OCI-LY1 (cell line): Measurements from ENCODE around the gene ZNF354C.

Source experiments
- H2AFZ ChIP-seq: fragments of 200-600 bp; sonication (generic), shearing (Covaris generic); 2 replicates; pipeline ENCODE4 v1.6.0; 2014; ENCODE audit warnings: antibody characterized with exemption, mild to moderate bottlenecking, low read length
- H3F3A ChIP-seq: fragments of 200-600 bp; sonication (generic), shearing (Covaris generic); 2 replicates; pipeline ENCODE4 v1.6.0; 2014; ENCODE audit warnings: mild to moderate bottlenecking, antibody characterized with exemption, low read length, moderate library complexity; ENCODE audit not compliant: insufficient read depth
- H3K27ac ChIP-seq: fragments of 200-600 bp; sonication (generic); 2 replicates; pipeline ENCODE4 v1.5.1; 2014; ENCODE audit warnings: low read length, mixed run types, mild to moderate bottlenecking, low read depth; ENCODE audit not compliant: poor library complexity, severe bottlenecking
- H3K27me3 ChIP-seq: fragments of 200-600 bp; sonication (generic); 2 replicates; pipeline ENCODE4 v1.6.0; 2014; ENCODE audit warnings: antibody characterized with exemption, mild to moderate bottlenecking, low read length, moderate library complexity; ENCODE audit not compliant: insufficient read depth
- H3K36me3 ChIP-seq: fragments of 200-600 bp; sonication (generic); 2 replicates; pipeline ENCODE4 v1.6.1; 2014; ENCODE audit warnings: mild to moderate bottlenecking, antibody characterized with exemption, low read length, moderate library complexity, mixed read lengths; ENCODE audit not compliant: insufficient read depth
- H3K4me1 ChIP-seq: fragments of 200-600 bp; sonication (generic); 2 replicates; pipeline ENCODE4 v1.5.1; 2014; ENCODE audit warnings: mild to moderate bottlenecking, low read length, moderate library complexity; ENCODE audit not compliant: insufficient read depth, severe bottlenecking
- H3K4me2 ChIP-seq: fragments of 200-600 bp; sonication (generic), shearing (Covaris generic); 2 replicates; pipeline ENCODE4 v1.6.1; 2014; ENCODE audit warnings: low read length
- H3K4me3 ChIP-seq: fragments of 200-600 bp; sonication (generic); 2 replicates; pipeline ENCODE4 v1.5.1; 2014; ENCODE audit warnings: low read length, low read depth, mild to moderate bottlenecking, mixed read lengths; ENCODE audit not compliant: poor library complexity, severe bottlenecking
- H3K79me2 ChIP-seq: fragments of 200-600 bp; shearing (Covaris generic); 2 replicates; pipeline ENCODE4 v1.6.1; 2016; ENCODE audit warnings: mixed run types, low read length, mixed read lengths; ENCODE audit not compliant: insufficient read depth
- H3K9ac ChIP-seq: fragments of 200-600 bp; sonication (generic), shearing (Covaris generic); 2 replicates; pipeline ENCODE4 v1.6.1; 2014; ENCODE audit warnings: mild to moderate bottlenecking, low read length, mixed read lengths
- H3K9me2 ChIP-seq: fragments of 200-600 bp; sonication (generic), shearing (Covaris generic); 2 replicates; pipeline ENCODE4 v1.6.1; 2014; ENCODE audit warnings: low read depth, mild to moderate bottlenecking, low read length, mixed read lengths
- H3K9me3 ChIP-seq: fragments of 200-600 bp; shearing (Covaris generic); 2 replicates; pipeline ENCODE4 v1.6.1; 2014; ENCODE audit warnings: low read length, mixed read lengths
- H4K20me1 ChIP-seq: fragments of 200-600 bp; sonication (generic), shearing (Covaris generic); 2 replicates; pipeline ENCODE4 v1.6.0; 2016; ENCODE audit warnings: mild to moderate bottlenecking, low read length; ENCODE audit not compliant: insufficient read depth
- EZH2 ChIP-seq: fragments of 200-600 bp; sonication (generic), shearing (Covaris generic); IDR thresholded peaks from 2 replicates; pipeline ENCODE4 v1.8.0; 2017; ENCODE audit warnings: borderline replicate concordance, mixed run types, mild to moderate bottlenecking, antibody characterized with exemption, low read length, moderate library complexity, mixed read lengths
- TF ChIP-seq, protein P1 (sequence below): fragments of 200-600 bp; sonication (generic), shearing (Covaris generic); IDR thresholded peaks from 2 replicates; pipeline ENCODE4 v1.5.1; 2017; ENCODE audit warnings: mild to moderate bottlenecking, antibody characterized with exemption, low read length, moderate library complexity, mixed read lengths

The ZNF354C gene

DNA sequence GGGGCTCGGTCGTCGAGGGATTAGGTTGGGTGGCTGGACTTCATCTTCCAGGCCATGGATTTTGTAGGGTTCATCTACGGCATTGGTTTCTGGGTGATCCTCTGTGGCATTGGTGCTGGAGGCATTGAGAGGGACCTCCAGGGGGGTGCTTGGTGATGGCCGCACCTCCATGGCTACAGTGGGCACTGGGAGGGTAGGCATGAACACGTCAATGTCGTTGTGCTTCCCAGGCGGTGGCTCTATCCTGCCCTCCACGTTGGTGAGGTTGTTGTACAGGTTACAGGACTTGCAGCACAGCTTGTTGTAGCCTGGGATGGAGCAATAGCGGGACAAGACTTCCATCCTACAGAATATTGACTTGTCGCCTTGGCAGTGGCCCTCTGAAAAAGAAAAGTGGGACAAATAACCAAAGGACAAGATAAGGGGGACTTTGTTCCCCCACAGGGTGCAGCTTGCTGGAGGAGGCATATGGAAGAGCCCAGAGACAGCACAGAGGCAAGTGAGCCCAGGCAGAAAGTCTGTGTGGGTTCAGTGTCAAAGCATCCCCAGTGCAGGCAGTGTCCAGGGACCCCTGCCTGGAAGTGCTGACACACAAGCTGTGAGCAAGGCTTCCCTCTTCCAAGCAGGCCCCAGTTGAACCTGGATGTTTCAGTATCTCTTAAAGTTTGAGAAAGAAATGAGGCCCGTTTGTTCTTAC lies 53.9 kb downstream of the ZNF354C start:
- Histone ChIP-seq H3F3A (no peaks in the 10 kb centered on the region), H3K9me2 (no peaks in the 10 kb centered on the region), H2AFZ (no peak overlapping the region), H4K20me1 (no peaks in the 10 kb centered on the region), H3K4me1 (no peaks in the 10 kb centered on the region), H3K36me3 (no peaks in the 10 kb centered on the region), H3K9ac (no peak overlapping the region), H3K9me3 (no peaks in the 10 kb centered on the region), H3K4me2 (no peak overlapping the region), H3K79me2 (no peaks in the 10 kb centered on the region), H3K27me3 (no peaks in the 10 kb centered on the region), H3K4me3 (no peak overlapping the region), H3K27ac (no peak overlapping the region)
- TF ChIP-seq, protein P1, sequence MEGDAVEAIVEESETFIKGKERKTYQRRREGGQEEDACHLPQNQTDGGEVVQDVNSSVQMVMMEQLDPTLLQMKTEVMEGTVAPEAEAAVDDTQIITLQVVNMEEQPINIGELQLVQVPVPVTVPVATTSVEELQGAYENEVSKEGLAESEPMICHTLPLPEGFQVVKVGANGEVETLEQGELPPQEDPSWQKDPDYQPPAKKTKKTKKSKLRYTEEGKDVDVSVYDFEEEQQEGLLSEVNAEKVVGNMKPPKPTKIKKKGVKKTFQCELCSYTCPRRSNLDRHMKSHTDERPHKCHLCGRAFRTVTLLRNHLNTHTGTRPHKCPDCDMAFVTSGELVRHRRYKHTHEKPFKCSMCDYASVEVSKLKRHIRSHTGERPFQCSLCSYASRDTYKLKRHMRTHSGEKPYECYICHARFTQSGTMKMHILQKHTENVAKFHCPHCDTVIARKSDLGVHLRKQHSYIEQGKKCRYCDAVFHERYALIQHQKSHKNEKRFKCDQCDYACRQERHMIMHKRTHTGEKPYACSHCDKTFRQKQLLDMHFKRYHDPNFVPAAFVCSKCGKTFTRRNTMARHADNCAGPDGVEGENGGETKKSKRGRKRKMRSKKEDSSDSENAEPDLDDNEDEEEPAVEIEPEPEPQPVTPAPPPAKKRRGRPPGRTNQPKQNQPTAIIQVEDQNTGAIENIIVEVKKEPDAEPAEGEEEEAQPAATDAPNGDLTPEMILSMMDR: no peak
- no peak for TF ChIP-seq EZH2

DNA sequence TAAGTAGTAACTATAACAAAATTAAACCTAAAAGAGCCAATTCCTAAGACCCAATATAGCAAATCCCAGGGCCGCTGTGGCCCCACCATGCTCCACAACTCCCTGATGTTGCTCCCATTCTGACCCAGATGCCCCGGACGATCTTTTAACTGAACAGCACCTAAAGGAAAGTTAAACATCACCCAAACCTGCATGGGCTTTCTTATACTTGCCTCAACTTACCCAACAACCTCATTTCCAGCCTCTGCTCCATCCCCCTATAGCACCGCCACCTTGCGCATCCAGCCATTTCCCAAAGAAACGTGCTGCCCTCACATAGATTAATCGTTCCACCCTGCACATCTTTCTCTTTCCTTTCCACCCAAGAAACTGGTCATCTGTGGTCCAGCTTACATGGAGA lies 54.6 kb downstream of the ZNF354C start:
- Histone ChIP-seq H3K27ac (no peak overlapping the region), H3K9me2 (no peaks in the 10 kb centered on the region), H4K20me1 (no peaks in the 10 kb centered on the region), H3K79me2 (no peaks in the 10 kb centered on the region), H3K9me3 (no peaks in the 10 kb centered on the region), H2AFZ (no peak overlapping the region), H3K4me2 (no peak overlapping the region), H3K27me3 (no peaks in the 10 kb centered on the region), H3K4me3 (no peak overlapping the region), H3K4me1 (no peaks in the 10 kb centered on the region), H3F3A (no peaks in the 10 kb centered on the region), H3K36me3 (no peaks in the 10 kb centered on the region), H3K9ac (no peak overlapping the region)
- TF ChIP-seq, protein P1: no peak
- TF ChIP-seq EZH2: no peak

DNA sequence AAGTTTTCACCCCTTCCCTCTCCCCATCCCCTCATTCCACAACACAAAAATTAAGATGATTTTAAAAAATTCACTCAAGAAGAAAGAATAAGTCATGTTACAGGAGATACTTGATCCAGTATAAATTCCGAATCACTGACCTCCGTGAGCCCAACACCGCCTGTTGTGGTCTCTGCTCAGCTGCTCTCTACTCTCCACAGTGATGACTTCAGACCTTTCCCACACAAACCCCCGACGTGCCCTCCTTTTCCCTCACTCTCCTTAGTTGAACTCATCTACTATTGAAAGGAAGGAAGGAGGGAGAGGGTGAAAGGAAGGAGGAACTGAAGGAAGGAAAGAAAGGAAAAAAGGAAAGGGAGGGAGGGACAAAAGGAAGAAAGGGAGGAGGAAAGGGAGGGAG lies 55.1 kb downstream of the ZNF354C start:
- no peaks in the 10 kb centered on the region for H4K20me1 ChIP-seq
- TF ChIP-seq EZH2: no peak
- TF ChIP-seq, protein P1: no peak
- no peak overlapping the region for H2AFZ ChIP-seq
- H3K27ac ChIP-seq: no peak overlapping the region
- no peaks in the 10 kb centered on the region for H3K27me3 ChIP-seq
- no peaks in the 10 kb centered on the region for H3K4me1 ChIP-seq
- H3K9ac ChIP-seq: no peak overlapping the region
- no peaks in the 10 kb centered on the region for H3K36me3 ChIP-seq
- H3K4me3 ChIP-seq: no peak overlapping the region
- no peaks in the 10 kb centered on the region for H3K9me2 ChIP-seq
- H3K4me2 ChIP-seq: no peak overlapping the region
- H3F3A ChIP-seq: no peaks in the 10 kb centered on the region
- H3K79me2 ChIP-seq: no peaks in the 10 kb centered on the region
- H3K9me3 ChIP-seq: no peaks in the 10 kb centered on the region
